Calu3 (cell line): Measurements from ENCODE around the gene ZNF560. TPM values are rescaled to one million over a fixed set of nuclear protein-coding genes. Genes with fewer than 3 reads are reported as not detected.

Experiments
- BruUV-seq: library from RNA; stranded (reverse); fragments of 400-500 nt; replicated peaks from 2 replicates; lab custom pipeline; 2021; lab: Mats Ljungman, UMichigan
- CTCF ChIA-PET: fragments of 300-600 bp; sonication (Branson Sonifier 250); formaldehyde crosslinking; loops from one replicate; lab custom pipeline; 2022; ENCODE audit warnings: antibody characterized with exemption; lab: Charles Lee
- DNase-seq: peaks from one replicate; pipeline ENCODE4 v3.0.0; 2022
- H3K27ac Mint-ChIP-seq: one replicate; pipeline ENCODE4 v1.8.0; 2022; ENCODE audit warnings: mixed read lengths; ENCODE audit not compliant: unreplicated experiment
- H3K27me3 Mint-ChIP-seq: one replicate; pipeline ENCODE4 v1.8.0; 2022; ENCODE audit warnings: mixed read lengths; ENCODE audit not compliant: unreplicated experiment
- H3K36me3 Mint-ChIP-seq: one replicate; pipeline ENCODE4 v1.8.0; 2022; ENCODE audit warnings: mild to moderate bottlenecking, moderate library complexity, mixed read lengths; ENCODE audit not compliant: insufficient read depth, unreplicated experiment
- H3K4me1 Mint-ChIP-seq: one replicate; pipeline ENCODE4 v1.8.0; 2022; ENCODE audit warnings: mild to moderate bottlenecking, low read depth, mixed read lengths; ENCODE audit not compliant: unreplicated experiment
- H3K4me3 Mint-ChIP-seq: one replicate; pipeline ENCODE4 v1.8.0; 2022; ENCODE audit warnings: mild to moderate bottlenecking, low read depth, moderate library complexity, mixed read lengths; ENCODE audit not compliant: unreplicated experiment
- H3K9me3 Mint-ChIP-seq: one replicate; pipeline ENCODE4 v1.8.0; 2022; ENCODE audit warnings: low read depth, mixed read lengths; ENCODE audit not compliant: unreplicated experiment
- CTCF ChIP-seq: fragments of 200-600 bp; IDR thresholded peaks from one replicate; pipeline ENCODE4 v1.8.0; 2022; ENCODE audit warnings: antibody characterized with exemption; ENCODE audit not compliant: unreplicated experiment
- intact Hi-C: fragments of 100-400 bp; cut with micrococcal nuclease; formaldehyde crosslinking; loops from one replicate; pipeline ENCODE4 v1.10.0; 2022; ENCODE audit not compliant: unreplicated experiment
- total RNA-seq: library from RNA; stranded (reverse); gene quantifications from 2 replicates; pipeline ENCODE4 v1.2.3, GENCODE V29; 2022

Gene ZNF560
- total RNA-seq, 1 experiment from 2014 or later = not detected

DNA sequence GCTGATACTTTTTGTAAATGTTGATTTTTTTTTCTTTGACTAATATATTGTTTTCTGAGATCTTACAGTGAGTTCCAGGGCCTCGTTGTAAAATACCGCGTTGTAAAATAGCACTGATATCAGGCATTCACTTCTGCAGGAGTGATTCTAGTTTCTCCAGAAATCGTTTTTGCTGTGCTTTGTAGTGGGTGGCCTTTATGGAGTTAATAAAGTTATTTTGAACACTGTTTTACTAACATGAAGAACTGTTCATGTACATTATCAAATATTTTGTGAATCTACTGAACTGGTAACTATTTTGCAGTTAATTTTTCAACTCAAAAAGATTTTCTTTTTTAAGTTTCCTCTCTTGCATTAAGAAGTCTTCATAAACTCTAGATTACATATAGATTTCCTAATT, 62.1 kb downstream of the ZNF560 start:
- H3K9me3 Mint-ChIP-seq = peaks cover 3% of the 10 kb centered on the region
- H3K4me3 Mint-ChIP-seq = no peak overlapping the region
- no peak for TF ChIP-seq CTCF
- H3K27ac Mint-ChIP-seq = peak overlapping the region; percentile 90
- H3K27me3 Mint-ChIP-seq = no peaks in the 10 kb centered on the region
- DNase-seq = no peak
- no TSS peak for BruUV-seq
- peaks cover 9% of the 10 kb centered on the region for H3K4me1 Mint-ChIP-seq
- CTCF ChIA-PET = no interaction called here
- intact Hi-C loops = no loop called here
- peaks cover 22% of the 10 kb centered on the region for H3K36me3 Mint-ChIP-seq

DNA sequence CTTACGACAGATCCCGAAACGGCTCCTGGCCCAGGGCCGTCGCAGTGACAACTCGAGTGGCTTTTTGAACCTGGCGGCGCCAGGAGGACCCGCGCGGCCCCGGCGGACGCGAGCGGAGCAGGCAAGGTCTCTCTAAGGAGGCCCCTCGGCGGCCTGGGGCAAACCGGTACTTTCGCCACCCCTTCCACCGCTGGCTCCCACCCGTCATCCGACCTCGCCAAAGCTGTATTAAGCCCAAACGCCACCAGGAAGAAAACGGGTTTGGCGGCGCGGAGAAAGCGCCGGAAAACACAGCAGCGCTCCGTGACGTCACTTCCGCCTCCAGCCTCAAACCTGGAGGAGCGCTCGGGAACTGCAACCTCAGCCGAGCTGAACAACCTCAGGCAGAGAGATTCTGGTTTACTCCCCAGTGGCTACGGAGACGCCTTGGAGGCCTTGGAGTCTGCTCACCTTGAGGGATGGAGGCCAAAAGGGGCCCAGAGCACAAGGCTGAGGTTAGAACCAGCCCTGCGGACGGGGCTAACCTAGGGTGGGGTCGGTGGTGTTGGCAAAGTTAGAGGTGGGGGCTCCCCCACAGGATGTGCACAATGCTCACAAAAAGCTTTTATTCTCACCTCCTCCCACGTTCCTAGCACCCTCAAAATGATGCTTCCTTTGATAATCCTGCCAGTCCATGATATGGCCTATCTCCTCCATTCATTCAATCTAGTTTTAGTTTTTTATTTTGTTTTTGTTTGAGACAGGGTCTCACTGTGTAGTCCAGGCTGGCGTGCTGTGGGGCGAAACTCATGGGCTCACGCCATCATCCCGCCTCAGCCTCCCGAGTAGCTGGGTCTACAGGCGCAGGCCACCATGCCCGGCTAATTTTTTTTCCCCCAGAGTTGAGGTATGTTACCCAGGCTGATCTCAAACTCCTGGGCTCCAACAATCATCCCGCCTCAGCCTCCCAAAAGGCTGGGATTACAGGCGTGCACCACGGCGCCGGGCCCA, 62.8 kb downstream of the ZNF560 start, which contains the start of gene ZNF266:
Gene ZNF266, minus strand, starts transcription at position 295 of the 990 bp plus-strand sequence. CDS start 15,484 bp downstream, outside the sequence.
- peaks cover 9% of the 10 kb centered on the region for H3K4me1 Mint-ChIP-seq
- H3K27me3 Mint-ChIP-seq = no peaks in the 10 kb centered on the region
- peaks cover 3% of the 10 kb centered on the region for H3K9me3 Mint-ChIP-seq
- peak; percentile 80 for DNase-seq
- BruUV-seq = TSS peak; percentile 54
- intact Hi-C loops = no loop called here
- H3K27ac Mint-ChIP-seq = peak within 1 kb of the TSS; percentile 90
- peak within 1 kb of the TSS; percentile 77 for H3K4me3 Mint-ChIP-seq
- H3K36me3 Mint-ChIP-seq = peaks cover 25% of the 10 kb centered on the region
- CTCF ChIA-PET = interaction anchor here (0.8 kb wide), 1 partner anchor 12 kb away, joined by 4 read pairs; no protein-coding TSS in a partner anchor
- peak; percentile 54 for TF ChIP-seq CTCF

DNA sequence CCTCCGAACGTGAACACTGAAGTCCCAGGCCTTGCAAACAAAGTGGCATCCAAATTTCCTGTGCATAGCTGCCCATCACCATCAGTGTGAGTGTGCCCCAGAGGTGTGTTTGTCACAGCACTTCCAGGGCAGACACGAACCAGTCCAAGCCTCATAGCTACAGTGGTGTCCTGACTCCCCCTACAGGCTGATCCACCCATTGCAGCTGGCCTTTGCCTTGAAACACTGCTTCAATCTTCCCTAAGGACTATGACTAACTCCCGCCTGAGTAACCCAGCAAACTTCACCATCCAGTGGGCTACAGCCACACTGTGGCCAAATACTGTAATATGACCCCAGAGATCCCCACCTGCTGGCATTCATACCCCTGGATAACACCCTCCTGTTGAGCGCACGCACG, 66.9 kb downstream of the ZNF560 start:
- CTCF ChIA-PET = no interaction called here
- no TSS peak for BruUV-seq
- no peaks in the 10 kb centered on the region for H3K27me3 Mint-ChIP-seq
- no peak for DNase-seq
- H3K9me3 Mint-ChIP-seq = peaks cover 5% of the 10 kb centered on the region
- peaks cover 30% of the 10 kb centered on the region for H3K36me3 Mint-ChIP-seq
- no peak overlapping the region for H3K27ac Mint-ChIP-seq
- intact Hi-C loops = no loop called here
- no peak overlapping the region for H3K4me3 Mint-ChIP-seq
- H3K4me1 Mint-ChIP-seq = peaks cover 9% of the 10 kb centered on the region
- TF ChIP-seq CTCF = no peak

- no peak for DNase-seq
- CTCF ChIA-PET = no interaction called here
- H3K9me3 Mint-ChIP-seq = peaks cover 5% of the 10 kb centered on the region
- TF ChIP-seq CTCF = no peak
- H3K27me3 Mint-ChIP-seq = no peaks in the 10 kb centered on the region
- intact Hi-C loops = no loop called here
- H3K36me3 Mint-ChIP-seq = peaks cover 23% of the 10 kb centered on the region
- peaks cover 9% of the 10 kb centered on the region for H3K4me1 Mint-ChIP-seq
- H3K4me3 Mint-ChIP-seq = no peak overlapping the region
- no TSS peak for BruUV-seq
- H3K27ac Mint-ChIP-seq = no peak overlapping the region
Measured at GRCh38 chr19:9430444-9430843, 68.0 kb downstream of the ZNF560 start.
